A549 (cell line): ENCODE results near the gene ZSWIM5.

Experiments
- CBX2 ChIP-seq: fragments of 200-600 bp; sonication (generic); IDR thresholded peaks from 2 replicates; pipeline ENCODE4 v1.6.1; 2016; ENCODE audit warnings: low read depth, mild to moderate bottlenecking, borderline replicate concordance
- CEBPB ChIP-seq, 2 experiments: fragments of >200 bp in 1 of 2; sonication (Bioruptor Twin) in 1 of 2; formaldehyde crosslinking in 1 of 2; IDR thresholded peaks; 2 replicates each; pipeline ENCODE4 v1.6.1; 2012 to 2016
- ESRRA ChIP-seq: fragments of 150-350 bp; IDR thresholded peaks from 2 replicates; pipeline ENCODE4 v1.6.1; 2014; ENCODE audit warnings: mild to moderate bottlenecking, low read length, borderline replicate concordance
- HOXA7 ChIP-seq: fragments of 250-450 bp; sonication (Bioruptor Pico); IDR thresholded peaks from 2 replicates; pipeline ENCODE4 v1.5.0; 2020; ENCODE audit warnings: mild to moderate bottlenecking, moderate library complexity
- JUNB ChIP-seq: fragments of >200 bp; sonication (Bioruptor Twin); formaldehyde crosslinking; IDR thresholded peaks from 2 replicates; pipeline ENCODE4 v1.6.1; 2016
- KDM5A ChIP-seq: fragments of 200-600 bp; sonication (generic); IDR thresholded peaks from 2 replicates; pipeline ENCODE4 v1.6.1; 2016; ENCODE audit warnings: antibody characterized with exemption, mild to moderate bottlenecking
- MYC ChIP-seq: IDR thresholded peaks from 2 replicates; pipeline ENCODE4 v1.6.1; 2012; ENCODE audit warnings: mild to moderate bottlenecking, inconsistent platforms, low read length, improper control_type of control experiment, borderline replicate concordance
- POLR2A ChIP-seq: IDR thresholded peaks from 2 replicates; pipeline ENCODE4 v1.6.1; 2012; ENCODE audit warnings: mild to moderate bottlenecking, low read length
- RFX5 ChIP-seq: fragments of 450-650 bp; IDR thresholded peaks from 2 replicates; pipeline ENCODE4 v1.7.1; 2014; ENCODE audit warnings: antibody characterized with exemption, mild to moderate bottlenecking, moderate library complexity
- ZFP36 ChIP-seq: fragments of 450-650 bp; IDR thresholded peaks from 2 replicates; pipeline ENCODE4 v1.6.1; 2014; ENCODE audit warnings: borderline replicate concordance; ENCODE audit not compliant: partially characterized antibody
- TF ChIP-seq, protein P1 (sequence below): fragments of >200 bp; sonication (Bioruptor Twin); formaldehyde crosslinking; IDR thresholded peaks from 3 replicates; pipeline ENCODE4 v1.5.1; 2016
- TF ChIP-seq, protein P2 (sequence below): fragments of 200-600 bp; sonication (generic); IDR thresholded peaks from 2 replicates; pipeline ENCODE4 v1.6.1; 2016; ENCODE audit warnings: antibody characterized with exemption, mild to moderate bottlenecking, moderate library complexity
- TF ChIP-seq, protein P3 (sequence below): fragments of 250-450 bp; sonication (Bioruptor Pico); IDR thresholded peaks from 2 replicates; pipeline ENCODE4 v1.5.0; 2021; ENCODE audit warnings: mild to moderate bottlenecking, moderate library complexity, borderline replicate concordance
- TF ChIP-seq, protein P4 (sequence below): IDR thresholded peaks from 2 replicates; pipeline ENCODE4 v1.6.1; 2012

DNA sequence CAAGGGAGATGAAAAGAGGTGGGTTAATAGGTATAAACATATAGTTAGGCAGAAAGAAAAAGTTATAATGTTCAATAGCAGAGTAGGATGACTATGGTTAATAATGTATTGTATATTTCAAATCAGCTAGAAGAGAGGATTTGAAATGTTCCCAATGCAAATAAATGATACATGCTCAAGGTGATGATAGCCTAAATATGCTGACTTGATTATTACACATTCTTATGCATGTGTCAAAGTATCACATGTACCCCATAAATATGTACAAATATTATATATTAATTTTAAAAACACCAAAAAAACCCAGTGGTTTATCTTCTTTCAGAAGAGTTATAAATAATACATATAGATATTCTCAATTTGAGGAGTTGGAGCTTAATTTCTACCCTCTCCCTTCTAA, 38.3 kb upstream of the ZSWIM5 start:
- TF ChIP-seq, protein P1, sequence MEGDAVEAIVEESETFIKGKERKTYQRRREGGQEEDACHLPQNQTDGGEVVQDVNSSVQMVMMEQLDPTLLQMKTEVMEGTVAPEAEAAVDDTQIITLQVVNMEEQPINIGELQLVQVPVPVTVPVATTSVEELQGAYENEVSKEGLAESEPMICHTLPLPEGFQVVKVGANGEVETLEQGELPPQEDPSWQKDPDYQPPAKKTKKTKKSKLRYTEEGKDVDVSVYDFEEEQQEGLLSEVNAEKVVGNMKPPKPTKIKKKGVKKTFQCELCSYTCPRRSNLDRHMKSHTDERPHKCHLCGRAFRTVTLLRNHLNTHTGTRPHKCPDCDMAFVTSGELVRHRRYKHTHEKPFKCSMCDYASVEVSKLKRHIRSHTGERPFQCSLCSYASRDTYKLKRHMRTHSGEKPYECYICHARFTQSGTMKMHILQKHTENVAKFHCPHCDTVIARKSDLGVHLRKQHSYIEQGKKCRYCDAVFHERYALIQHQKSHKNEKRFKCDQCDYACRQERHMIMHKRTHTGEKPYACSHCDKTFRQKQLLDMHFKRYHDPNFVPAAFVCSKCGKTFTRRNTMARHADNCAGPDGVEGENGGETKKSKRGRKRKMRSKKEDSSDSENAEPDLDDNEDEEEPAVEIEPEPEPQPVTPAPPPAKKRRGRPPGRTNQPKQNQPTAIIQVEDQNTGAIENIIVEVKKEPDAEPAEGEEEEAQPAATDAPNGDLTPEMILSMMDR, result no peak
- TF ChIP-seq, protein P2, sequence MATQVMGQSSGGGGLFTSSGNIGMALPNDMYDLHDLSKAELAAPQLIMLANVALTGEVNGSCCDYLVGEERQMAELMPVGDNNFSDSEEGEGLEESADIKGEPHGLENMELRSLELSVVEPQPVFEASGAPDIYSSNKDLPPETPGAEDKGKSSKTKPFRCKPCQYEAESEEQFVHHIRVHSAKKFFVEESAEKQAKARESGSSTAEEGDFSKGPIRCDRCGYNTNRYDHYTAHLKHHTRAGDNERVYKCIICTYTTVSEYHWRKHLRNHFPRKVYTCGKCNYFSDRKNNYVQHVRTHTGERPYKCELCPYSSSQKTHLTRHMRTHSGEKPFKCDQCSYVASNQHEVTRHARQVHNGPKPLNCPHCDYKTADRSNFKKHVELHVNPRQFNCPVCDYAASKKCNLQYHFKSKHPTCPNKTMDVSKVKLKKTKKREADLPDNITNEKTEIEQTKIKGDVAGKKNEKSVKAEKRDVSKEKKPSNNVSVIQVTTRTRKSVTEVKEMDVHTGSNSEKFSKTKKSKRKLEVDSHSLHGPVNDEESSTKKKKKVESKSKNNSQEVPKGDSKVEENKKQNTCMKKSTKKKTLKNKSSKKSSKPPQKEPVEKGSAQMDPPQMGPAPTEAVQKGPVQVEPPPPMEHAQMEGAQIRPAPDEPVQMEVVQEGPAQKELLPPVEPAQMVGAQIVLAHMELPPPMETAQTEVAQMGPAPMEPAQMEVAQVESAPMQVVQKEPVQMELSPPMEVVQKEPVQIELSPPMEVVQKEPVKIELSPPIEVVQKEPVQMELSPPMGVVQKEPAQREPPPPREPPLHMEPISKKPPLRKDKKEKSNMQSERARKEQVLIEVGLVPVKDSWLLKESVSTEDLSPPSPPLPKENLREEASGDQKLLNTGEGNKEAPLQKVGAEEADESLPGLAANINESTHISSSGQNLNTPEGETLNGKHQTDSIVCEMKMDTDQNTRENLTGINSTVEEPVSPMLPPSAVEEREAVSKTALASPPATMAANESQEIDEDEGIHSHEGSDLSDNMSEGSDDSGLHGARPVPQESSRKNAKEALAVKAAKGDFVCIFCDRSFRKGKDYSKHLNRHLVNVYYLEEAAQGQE, result no peak
- no peak for TF ChIP-seq CEBPB (IDR thresholded peaks at IDR 0.05)
- no peak for TF ChIP-seq HOXA7
- TF ChIP-seq, protein P3, sequence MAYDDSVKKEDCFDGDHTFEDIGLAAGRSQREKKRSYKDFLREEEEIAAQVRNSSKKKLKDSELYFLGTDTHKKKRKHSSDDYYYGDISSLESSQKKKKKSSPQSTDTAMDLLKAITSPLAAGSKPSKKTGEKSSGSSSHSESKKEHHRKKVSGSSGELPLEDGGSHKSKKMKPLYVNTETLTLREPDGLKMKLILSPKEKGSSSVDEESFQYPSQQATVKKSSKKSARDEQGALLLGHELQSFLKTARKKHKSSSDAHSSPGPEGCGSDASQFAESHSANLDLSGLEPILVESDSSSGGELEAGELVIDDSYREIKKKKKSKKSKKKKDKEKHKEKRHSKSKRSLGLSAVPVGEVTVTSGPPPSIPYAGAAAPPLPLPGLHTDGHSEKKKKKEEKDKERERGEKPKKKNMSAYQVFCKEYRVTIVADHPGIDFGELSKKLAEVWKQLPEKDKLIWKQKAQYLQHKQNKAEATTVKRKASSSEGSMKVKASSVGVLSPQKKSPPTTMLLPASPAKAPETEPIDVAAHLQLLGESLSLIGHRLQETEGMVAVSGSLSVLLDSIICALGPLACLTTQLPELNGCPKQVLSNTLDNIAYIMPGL, result no peak
- TF ChIP-seq RFX5, result no peak
- TF ChIP-seq JUNB, result no peak
- no peak for TF ChIP-seq POLR2A
- TF ChIP-seq MYC, result no peak
- TF ChIP-seq, protein P4, sequence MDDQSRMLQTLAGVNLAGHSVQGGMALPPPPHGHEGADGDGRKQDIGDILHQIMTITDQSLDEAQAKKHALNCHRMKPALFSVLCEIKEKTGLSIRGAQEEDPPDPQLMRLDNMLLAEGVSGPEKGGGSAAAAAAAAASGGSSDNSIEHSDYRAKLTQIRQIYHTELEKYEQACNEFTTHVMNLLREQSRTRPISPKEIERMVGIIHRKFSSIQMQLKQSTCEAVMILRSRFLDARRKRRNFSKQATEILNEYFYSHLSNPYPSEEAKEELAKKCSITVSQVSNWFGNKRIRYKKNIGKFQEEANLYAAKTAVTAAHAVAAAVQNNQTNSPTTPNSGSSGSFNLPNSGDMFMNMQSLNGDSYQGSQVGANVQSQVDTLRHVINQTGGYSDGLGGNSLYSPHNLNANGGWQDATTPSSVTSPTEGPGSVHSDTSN, result no peak
- TF ChIP-seq ZFP36, result no peak
- no peak for TF ChIP-seq ESRRA
- TF ChIP-seq KDM5A, result no peak
- TF ChIP-seq CBX2, result no peak
